HG02571 (cell line): ENCODE measurements around the gene P4HA1.

Experiments used
- ATAC-seq: cut with Tn5 transposase; IDR thresholded peaks from one replicate; pipeline ENCODE4 v1.9.1; 2021; ENCODE audit warnings: mild to moderate bottlenecking, moderate library complexity; ENCODE audit not compliant: unreplicated experiment

Gene P4HA1

DNA sequence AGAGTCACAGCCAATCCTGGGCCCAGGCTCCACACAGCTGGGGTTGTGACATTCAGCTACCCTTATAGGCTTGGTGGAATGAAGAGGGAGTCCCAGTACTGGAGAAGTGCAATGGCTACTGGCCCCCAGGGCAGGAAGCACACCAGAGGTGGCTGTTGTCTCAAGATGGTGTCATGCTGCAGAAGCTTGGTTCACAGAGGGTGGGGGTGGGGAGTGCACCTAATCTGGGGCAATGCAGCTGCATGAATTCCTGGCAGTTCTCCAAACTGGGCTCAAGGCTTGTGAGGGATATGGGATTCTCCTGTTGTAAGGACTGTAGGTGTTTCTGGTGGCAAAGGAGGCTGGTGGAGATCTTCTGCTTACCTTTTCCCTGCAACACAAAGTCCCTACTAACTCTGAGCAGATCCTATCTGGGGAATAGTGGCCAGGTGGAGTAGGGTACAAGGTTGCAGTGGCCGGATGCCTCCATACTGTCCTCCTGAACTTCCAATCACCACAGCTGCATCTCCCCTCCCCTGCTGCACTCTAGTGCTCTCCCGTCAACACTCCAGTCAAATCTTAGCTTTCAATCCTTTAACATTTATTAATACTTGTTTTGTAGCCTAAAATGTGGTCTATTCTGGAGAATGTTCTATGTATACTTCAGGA lies 114.7 kb downstream of the P4HA1 start:
- no peak for ATAC-seq

DNA sequence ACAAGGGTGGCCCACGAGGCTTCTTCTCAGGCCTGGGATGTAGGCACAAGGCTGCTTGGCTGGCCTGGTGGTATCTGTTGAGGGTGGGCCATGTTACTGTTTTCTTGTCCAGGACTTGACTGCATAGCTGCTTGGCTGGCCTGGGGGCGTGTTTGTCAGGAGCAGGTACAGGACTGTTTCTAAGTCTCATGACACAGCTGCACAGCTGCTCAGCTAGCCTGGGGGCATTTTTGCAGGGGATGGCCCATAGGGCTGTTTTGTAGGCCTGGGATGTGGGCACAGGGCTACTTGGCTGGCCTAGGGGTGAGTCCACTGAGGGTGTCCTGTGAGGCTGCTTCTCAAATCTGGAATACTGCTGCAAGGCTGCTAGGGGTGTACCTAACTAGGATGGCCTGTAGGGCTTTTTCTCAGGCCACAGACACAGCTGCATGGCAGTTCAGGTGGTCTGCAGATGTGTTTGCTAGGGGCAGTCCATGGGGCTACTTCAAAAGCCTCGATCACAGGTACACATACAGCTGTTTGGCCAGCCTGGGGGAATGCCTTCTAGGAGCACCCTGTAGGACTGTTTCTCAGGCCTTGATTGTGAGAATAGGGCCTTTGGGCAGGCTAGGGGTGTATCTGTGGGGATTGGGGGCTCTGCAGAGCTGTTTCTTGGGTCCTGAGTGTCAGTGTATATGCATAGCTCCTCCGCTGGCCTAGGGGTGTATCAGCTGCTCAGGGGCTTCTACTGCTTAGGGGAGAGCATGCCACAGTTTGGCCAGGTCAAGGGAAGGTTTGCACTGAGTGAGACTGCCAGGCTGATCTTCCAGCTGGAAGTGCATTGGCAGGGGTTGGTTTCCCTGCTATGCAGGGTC lies 115.4 kb downstream of the P4HA1 start:
- ATAC-seq = no peak

DNA sequence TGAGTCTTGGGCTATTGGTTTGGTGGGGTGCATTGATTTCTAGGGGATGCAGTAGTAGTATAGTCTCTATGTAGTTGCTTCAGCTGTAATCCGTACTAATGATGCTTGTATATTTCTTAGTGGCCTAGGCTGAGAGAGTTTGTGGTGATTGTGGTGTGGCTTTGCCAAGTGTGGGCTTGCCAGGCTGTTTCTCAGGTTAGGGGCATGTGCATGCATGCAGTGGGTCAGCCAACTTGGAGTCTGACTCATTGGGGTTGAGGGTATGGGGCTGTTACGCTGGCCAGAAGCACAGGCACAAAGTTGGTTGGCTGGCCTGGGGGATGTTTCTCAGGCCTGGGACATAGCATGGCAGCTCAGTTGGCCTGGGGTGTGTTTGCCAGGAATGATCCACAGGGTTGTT lies 116.3 kb downstream of the P4HA1 start:
- ATAC-seq = no peak

DNA sequence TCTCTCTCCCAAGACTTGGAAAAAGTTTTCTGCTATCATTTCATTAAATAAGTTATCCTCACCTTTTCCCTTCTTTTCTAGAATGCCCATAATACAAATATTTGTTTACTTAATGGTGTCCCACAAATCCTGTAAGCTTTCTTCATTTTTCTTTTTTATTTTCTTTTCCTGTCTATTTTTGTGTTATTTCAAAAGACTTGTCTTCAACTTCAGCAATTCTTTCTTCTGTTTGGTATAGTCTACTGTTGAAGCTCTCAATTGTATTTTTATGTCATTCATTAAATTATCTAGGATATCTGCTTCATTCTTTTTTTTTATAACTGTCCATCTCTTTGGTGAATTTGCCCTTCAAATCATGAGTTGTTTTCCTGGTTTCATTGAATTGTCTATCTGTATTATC lies 117.0 kb downstream of the P4HA1 start:
- ATAC-seq = no peak

DNA sequence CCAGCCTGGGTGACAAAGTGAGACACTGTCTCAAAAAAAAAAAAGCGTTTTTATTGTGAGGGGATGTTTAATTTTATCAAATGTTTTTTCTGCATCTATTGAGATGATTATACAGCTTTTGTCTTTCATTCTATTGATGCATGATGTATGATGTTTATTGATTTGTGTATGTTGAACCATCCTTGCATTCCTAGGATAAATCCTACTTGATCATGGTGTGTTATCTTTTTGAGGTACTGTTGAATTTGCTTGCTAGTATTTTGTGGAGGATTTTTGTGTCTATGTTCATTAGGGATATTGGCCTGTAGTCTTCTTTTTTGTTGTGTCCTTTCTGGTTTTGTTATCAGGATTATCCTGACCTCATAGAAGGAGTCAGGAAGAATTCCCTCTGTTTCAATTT lies 119.8 kb downstream of the P4HA1 start:
- ATAC-seq = no peak
